Urothelium cell line (cell line): ENCODE data around the gene EFCAB6.

Source experiments
- DNase-seq: peaks from one replicate; pipeline ENCODE4 v3.0.0; 2011; ENCODE audit warnings: low spot score, mixed read lengths
- FAIRE-seq: peaks from 2 replicates; lab custom pipeline; 2011; peaks lifted over from hg19 to GRCh38; lab: Jason Lieb, UNC

Gene EFCAB6, protein sequence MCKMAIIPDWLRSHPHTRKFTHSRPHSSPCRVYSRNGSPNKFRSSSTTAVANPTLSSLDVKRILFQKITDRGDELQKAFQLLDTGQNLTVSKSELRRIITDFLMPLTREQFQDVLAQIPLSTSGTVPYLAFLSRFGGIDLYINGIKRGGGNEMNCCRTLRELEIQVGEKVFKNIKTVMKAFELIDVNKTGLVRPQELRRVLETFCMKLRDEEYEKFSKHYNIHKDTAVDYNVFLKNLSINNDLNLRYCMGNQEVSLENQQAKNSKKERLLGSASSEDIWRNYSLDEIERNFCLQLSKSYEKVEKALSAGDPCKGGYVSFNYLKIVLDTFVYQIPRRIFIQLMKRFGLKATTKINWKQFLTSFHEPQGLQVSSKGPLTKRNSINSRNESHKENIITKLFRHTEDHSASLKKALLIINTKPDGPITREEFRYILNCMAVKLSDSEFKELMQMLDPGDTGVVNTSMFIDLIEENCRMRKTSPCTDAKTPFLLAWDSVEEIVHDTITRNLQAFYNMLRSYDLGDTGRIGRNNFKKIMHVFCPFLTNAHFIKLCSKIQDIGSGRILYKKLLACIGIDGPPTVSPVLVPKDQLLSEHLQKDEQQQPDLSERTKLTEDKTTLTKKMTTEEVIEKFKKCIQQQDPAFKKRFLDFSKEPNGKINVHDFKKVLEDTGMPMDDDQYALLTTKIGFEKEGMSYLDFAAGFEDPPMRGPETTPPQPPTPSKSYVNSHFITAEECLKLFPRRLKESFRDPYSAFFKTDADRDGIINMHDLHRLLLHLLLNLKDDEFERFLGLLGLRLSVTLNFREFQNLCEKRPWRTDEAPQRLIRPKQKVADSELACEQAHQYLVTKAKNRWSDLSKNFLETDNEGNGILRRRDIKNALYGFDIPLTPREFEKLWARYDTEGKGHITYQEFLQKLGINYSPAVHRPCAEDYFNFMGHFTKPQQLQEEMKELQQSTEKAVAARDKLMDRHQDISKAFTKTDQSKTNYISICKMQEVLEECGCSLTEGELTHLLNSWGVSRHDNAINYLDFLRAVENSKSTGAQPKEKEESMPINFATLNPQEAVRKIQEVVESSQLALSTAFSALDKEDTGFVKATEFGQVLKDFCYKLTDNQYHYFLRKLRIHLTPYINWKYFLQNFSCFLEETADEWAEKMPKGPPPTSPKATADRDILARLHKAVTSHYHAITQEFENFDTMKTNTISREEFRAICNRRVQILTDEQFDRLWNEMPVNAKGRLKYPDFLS (N-terminal part only)

DNA sequence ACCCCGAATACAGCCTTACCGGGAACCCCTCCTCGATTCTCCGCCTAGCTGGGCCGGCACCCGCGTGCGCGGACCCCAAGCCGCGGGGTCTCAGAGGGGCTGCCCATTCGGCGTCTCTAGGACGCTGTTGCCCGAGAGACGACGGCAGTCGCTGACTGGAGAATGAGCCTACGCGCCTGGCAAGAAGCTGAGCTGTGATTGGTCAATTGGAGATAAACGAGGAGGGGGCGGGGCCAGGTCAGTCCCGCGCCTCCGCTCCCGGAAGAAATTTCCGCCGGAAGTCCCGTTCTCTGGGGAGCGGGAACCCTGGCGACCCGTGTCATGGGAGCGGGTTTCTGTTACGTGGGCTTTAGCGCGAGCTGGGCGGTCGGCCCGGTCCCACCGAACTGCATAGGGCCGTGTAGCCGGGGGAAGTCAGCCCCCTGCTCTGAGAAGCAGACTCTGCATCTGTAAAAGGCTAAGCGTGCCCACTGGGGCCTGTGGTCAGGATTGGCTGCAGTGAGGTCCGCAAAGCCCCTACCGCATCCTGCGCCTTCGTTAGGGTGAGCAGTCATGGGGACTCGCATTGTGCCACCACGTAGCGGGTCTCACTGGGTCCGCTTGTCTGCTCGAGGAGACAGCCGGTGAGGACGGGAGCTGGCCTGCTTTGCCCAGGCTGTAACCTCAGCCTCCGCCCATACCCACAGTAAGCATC lies at the start of gene EFCAB6:
TSS of gene EFCAB6 (minus strand) at position 157 of the 694 bp plus-strand sequence. CDS start 29,987 bp downstream, outside the sequence.
- peak; percentile 97 for DNase-seq
- peak; percentile 75 for FAIRE-seq

DNA sequence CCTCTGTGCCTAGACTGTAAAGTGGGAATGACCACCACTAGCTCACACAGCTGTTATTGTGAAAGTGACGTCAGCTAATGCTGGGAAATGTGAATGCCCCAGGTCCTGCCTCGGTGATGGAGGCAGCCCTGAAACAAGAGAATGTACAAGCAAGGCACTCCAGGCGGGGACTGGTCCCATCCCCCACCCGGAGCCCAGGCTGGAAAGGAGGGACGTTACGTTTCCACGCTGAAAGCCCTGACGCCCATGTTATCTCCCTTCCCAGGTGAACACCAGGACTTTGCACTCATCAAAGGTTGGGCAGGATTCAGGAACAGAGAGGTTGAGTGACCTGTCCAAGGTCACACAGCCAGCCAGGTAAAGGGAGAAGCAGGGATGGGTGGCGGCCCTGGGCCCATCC lies 49.4 kb upstream of the EFCAB6 start:
- no peak for DNase-seq
- FAIRE-seq: no peak

DNA sequence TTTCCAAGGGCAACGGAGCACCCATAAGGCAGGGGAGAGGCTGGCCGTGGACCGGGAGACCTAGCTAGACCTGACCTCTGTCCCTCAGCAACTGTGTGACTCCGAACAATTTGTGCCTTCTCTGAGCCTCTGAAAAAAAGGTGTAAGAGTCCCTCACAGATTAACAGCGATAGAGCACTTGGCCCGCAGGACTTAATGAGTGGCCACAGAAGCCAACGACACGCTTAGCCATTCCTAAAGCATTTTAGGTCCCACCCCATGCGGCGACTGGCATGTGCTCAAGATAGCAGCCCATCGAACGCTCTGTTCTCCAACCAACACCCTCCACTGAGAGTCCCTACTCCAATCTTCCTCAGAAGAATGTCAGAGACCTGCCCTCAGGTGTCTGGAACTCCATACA lies 48.7 kb upstream of the EFCAB6 start:
- no peak for FAIRE-seq
- no peak for DNase-seq

DNA sequence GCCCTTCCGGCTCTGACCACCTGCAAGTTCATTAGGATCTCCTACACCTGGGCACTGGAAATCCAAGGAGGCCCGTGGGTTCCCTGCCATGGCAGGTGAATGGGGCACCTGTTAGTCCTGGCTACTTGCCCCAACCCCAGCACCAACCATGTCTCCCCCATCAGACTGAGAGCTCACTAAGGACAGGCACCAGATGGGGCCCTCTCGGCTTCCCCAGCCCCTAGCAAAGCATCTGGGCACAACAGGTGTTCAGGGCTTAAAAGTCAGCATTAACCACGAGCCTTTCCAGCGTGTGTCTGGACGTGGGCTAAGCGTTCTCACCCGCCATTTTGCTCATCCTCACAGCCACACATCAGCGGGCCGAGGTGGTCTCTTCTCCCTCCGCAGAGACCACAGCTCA lies 48.0 kb upstream of the EFCAB6 start:
- no peak for FAIRE-seq
- DNase-seq: no peak

DNA sequence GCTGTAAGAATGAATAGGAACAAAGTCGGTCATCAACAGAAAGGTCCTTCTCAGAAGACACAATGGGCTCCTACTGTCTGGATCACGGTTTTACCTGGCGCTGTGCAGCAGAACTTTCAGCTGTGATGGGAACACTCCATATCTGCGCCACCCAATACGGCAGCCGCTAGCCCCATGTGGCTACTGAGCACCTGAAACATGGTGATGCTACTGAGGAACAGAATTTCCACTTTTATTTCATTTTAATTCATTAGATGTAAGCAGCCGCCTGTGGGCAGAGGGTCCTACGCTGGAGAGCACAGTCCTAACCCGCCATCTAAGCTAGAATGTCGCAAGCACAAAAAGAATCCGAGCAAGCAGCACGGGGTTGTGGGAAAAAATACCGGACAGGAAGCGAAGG lies 47.5 kb upstream of the EFCAB6 start:
- FAIRE-seq: no peak
- no peak for DNase-seq

DNA sequence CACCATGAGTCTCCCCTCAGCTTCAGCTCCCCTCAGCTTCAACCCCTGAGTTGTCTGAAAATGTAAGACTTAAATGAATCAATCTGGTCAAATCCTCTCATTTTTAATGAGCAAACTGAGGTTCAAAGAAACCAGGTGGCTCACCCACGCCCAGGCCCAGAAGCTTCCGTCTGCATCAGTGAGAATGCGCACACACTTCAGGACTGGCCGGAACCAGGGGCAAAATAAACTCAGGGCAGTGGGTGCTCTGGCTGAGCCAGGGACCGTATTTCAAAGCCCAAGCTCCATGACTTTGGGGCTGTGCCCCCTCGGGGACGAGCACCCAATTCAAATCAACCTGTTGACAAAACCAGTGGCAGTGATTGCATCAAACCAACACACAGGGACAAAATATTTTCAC lies 47.1 kb upstream of the EFCAB6 start:
- FAIRE-seq (no peak), DNase-seq (no peak)

DNA sequence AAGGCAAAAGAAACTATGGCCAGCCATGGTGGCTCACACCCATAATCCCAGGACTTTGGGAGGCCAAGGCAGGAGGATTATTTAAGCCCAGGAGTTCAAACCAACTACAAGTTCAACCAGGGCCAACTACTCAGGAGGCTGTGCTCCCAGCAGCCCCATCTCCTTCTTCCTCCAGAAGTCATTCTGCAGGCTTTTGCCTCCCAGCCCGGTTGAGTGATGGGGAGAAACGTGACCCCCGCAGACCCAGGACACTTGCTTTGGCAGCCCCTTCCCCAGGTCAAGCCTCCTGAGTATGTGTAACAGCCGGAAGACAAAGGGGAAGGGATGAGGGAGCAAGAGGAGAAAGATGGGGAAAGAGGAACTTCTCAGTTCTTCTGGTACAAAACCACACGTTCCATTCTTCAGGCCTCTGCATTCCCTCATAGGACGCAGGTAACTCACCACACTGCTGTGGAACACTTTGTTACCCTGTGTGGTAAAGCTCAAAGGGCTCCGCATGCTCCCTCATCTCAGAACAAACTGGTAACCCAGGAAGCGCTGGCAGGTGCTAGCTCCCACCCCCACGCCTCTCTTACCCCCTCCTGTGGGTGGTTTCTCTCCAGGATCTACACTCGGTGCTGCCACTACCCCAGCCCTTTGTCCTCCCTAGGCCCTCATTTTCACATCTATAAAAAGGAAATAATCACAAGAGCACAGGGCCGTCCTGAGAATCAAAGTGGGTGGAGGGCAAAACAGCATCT lies 46.2 kb upstream of the EFCAB6 start:
- FAIRE-seq: no peak

DNA sequence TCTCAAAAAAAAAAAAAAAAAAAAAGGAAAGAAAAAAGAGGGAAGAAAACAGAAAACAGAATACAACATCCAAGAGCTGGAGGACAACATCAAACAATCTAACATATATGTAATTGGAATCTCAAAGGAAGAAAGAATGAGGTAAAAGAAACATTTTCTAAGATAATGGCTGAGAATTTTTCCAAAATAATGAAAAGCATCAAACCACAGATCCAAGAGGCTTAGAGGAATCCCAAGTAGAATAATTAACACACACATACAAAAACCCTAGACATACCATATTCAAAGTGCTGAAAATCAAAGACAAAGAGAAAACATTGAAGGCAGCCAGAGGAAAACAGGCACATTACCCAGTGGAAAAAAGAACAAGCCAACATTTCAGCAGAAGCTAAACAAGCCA lies 45.3 kb upstream of the EFCAB6 start:
- FAIRE-seq: no peak
- no peak for DNase-seq

More for the DNA sequence above, 46.2 kb upstream of the EFCAB6 start:
- no peak for DNase-seq

DNA sequence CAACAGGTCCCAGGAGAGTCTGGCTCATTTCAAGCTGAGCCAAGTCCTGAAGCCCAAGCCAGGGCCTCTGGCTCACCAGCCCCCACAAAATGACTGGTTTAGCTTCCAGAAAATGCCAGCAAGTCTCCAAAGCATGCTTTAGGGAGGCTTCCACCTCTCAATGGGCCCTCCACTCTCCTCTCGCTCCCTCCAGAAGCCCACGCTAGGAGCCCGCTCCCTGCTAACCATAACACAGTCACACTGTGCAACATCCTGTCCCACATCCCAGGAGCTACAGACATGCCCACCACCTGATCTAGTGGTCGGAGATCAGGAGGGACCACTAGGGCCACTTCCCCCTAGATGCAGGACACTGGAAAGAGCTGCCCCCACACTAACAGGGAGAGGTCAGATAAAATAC lies 43.3 kb upstream of the EFCAB6 start:
- FAIRE-seq (no peak), DNase-seq (no peak)

DNA sequence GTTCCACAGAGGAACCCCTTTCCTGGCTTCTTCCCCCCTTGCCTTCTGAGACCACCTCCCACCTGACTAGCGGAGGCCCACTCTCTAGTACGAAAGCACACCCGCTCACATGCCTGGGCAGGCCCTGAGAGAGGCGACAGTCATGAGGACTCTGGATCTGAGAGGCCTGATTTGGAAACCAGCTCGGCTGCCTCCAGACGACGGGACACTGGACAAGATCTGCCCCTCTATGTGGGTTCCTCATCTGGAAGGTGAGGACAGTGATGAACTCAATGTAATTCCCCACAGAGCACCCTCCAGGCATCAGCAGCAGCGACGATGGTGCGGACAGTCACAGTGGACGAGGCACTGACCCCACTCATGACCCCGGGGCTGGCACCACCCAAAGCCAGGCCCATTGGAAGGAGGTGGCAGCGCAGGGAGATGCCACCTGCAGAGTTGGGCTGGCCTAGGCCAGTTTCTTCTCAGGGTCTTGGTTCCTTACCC lies 42.7 kb upstream of the EFCAB6 start:
- FAIRE-seq: no peak

DNA sequence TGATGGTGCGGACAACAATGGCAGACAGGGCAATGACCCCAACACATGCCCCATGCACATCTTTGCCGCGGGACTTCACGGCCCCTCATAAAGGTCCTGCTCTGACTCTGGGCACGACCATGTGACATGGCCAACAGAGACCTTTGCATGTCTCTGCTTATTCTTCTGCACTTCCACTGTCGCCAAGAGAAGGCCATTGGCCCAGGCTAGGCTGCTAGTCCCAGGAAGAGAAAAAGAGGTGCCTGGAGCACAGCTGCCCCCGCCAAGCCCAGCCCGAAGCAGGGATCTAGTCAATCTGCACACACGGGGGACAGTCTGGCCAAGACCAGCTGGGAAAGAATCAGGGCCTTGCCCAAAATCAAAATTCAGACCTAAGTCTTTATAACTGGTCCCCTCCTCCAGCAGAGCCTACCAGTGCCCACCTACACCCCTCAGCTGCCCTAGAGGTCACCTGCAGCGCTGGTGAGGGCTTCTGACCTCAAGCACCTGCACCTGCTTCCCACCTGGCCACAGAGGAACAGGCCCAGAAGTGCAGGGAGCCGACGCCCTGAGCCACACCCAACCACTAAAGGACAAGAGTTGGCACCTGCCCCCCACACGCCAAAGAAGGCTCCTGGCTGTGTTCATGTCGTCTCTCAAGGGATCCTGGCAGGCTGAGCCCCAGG lies 42.1 kb upstream of the EFCAB6 start:
- no peak for DNase-seq
- FAIRE-seq: no peak

More for the DNA sequence above, 42.7 kb upstream of the EFCAB6 start:
- DNase-seq: no peak

DNA sequence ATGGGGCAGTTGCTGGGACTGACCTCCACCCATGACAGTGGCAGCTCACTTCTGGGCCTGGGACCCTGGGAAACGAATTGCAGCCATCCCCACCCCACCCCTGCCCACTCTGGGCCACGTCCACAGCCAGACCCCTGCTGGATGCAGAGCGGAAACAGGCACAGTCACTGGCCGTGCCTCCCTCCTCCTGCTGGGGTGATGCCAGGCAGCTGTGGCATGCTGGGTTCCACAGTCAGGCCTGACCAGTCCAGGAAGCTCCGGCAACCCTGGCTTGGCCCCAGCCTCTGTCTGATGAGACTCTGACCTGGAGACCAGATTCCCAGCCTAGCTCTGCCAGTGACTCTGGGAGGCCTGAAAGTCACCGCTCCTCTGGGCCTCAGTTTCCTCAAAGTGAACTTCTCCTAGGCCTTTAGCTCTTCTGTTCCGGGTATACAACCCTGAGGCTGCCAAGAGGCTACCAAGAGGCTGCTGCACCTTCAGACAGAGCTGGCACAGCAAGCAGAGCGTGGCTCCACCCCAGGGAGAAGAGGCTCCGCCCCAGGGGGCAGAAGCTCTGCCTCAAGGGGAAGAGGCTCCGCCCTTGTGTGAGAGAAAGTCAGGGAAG lies 41.3 kb upstream of the EFCAB6 start:
- FAIRE-seq (no peak), DNase-seq (no peak)

DNA sequence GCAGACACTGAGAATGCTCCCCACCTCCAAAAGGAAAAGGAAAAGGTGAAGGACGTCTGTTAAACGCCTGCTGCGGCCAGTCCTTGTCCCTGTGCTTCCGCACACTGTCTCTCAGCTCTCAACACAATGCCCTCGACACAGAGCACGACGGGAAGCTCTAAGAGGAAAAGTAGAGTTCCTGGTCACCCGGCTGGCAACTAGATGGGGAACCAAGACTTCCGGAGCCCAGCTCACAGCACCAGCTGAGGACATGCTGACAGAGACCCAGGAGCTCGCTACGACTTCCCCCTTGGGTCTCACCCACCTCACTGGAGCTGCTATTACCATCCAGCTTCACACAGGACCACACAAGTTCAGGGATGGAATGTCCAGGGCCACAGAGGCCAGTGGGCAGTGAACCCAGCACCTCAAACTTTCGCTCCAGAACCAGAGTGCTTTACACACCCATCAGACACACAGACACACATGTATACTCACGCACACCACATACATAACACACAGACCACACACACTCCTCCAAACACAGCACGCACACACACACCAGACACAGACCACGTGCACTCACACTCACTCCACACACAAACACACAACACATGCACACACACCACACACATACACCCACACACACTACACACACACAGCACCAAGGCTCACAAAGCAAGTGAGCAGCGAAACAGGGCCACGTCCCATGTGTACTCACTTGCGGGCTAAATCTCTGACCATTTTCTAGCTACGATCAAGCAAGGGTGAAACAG lies 40.6 kb upstream of the EFCAB6 start:
- FAIRE-seq (peak; percentile 85), DNase-seq (no peak)

DNA sequence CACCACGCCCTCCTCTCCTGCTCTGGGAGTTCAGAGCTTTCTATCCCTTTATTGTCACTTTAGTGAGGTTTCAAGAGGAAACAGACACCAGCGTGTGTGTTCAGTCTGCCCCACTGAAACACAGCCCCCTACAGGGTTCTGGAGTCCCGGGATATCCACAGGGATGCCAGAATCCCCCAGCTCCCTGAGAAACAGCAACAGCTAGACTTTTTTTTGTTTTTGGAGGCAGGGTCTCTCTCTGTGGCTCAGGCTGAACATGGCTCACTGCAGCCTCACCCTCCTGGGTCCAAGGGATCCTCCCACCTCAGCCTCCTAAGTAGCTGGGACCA lies 39.8 kb upstream of the EFCAB6 start:
- FAIRE-seq (no peak), DNase-seq (no peak)

DNA sequence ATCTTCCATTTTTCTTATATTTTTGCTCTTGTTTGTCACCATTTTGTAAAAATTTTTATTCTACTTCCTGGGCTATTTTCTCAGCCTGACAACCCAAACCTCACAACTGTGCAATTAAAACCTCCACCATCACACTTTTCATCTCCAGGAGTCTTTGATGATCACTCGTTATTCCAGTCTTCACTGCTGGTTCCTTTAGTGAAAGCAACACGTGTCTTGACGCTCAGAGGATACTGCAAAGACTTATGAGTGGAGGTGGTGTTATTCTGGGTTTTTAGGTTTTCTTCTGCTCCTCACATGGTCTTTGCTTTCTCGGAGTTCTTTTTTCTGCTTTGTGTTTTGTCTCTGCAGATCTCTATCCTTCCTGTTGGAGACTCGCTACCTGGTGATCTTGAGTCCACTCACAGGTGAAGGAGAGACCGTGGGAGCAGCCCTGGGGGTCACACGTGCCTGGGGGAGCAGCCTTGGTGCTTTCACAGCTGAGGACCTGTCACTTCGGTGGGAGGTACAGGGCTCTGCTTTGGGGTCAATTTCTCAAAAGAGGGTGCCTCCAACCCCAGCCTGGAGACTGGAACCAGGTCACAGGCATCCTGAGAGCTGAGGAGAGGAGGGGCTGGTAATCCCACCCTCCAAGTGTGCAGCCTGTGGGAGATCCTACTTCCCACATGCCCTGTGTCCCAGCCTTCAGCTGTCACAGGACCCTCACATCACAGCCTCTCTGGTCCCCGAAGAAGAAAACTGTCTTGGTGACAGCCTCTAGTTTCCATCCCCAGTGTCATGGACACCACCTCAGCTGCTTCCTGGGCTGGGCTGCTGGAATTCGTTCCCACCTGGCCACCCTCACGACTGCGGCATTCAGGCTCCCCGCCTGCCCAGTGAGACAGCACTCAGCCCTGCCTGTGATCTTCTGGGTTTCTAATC lies 39.2 kb upstream of the EFCAB6 start:
- FAIRE-seq (peak; percentile 89), DNase-seq (no peak)

DNA sequence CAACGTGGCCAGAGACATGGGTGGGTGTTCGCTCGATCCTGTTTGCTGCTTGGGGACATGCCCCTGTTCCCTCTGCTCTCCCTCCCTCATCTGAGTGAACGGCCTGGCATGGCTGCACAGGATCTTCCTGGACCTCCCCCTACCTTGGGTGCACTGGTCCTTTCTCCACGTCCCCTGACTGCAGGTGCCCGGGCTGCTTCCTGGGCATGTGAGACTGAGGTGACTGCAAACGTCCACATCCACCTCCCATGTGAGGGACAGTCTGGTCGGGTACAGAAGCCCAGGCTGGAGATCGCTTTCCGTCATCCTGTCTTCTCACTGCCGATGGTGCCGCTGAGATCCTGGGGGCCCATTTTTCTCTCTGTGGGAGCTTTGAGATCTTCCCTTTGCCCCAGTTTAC lies 38.4 kb upstream of the EFCAB6 start:
- DNase-seq (no peak), FAIRE-seq (no peak)

DNA sequence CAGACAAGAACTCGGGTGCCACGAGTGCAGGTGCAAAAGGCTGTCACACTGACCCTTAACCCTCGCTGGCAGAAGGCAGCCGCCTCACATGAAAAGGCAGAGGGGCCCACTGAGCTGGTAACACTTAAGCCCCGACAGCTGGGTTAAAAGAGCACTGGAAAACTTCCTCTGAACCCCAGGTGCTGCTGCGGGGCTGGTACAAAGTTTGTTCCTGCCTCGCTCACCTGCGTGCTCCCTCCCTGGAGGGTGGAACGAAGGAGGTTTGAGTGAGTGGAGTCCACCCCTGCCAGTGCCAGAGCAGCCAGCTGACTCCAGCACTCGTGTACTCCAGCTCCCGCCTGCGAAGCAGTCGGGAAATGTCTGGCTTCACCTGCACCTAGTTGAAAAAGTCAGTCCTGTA lies 37.6 kb upstream of the EFCAB6 start:
- no peak for DNase-seq
- no peak for FAIRE-seq
